Glomerular endothelial cell (primary cell): ENCODE data around the gene COIL. TPM values are rescaled to one million over a fixed set of nuclear protein-coding genes. Genes with fewer than 3 reads are reported as not detected.

ENCODE experiments used
- DNase-seq: peaks from one replicate; pipeline ENCODE4 v3.0.0-alpha.2; 2011; ENCODE audit warnings: low read depth, low spot score; ENCODE audit errors: extremely low read depth
- total RNA-seq: library from RNA; depleted of rRNA; stranded (reverse); fragments of >200 nt; gene quantifications from 2 replicates; pipeline ENCODE4 v1.2.3, GENCODE V29; 2015

Gene COIL
- total RNA-seq, 1 donor from 2014 or later: 15.3 TPM

GRCh38 chr17:56912105-56912999 lies 48.5 kb downstream of the COIL start:
- DNase-seq: no peak

- no peak for DNase-seq
These were observed 50.2 kb downstream of the COIL start for GRCh38 chr17:56910509-56911235.

DNA sequence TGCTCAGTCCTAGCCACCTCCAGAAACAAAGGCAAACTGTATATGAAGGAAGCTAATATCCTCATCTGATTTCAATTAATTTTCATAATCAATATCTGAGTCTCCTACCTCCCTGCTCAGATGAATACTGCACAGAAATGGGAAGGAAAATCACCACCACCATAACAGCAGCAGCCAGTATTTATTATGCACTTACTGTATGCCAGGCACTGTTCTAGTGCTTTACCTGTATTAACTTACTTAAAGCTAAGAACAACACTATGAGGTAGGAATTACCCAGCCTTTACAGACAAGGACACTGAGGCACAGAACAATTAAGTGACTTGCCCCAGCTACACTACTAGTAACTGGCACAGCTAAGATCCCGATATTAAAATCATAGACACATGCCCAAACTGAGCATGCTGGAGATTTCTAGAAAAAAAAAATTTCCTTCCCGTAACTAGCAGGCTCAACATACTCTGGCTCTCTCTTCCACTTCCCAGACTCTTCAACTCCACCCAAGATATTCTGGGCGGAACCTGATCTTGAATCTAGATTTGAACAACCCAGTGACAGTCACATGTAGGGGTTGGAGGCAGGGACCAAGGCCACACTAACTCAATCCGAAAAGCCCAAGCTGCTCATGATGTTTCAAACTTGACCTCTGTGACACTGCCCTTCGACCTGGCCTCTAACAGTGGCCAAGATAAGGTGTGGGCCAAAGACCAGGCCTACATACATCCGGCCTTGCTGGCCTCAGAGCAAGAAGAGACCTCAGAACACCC lies 50.9 kb downstream of the COIL start:
- DNase-seq: no peak

- DNase-seq: no peak
These were observed 52.8 kb downstream of the COIL start for GRCh38 chr17:56908001-56908542.

DNA sequence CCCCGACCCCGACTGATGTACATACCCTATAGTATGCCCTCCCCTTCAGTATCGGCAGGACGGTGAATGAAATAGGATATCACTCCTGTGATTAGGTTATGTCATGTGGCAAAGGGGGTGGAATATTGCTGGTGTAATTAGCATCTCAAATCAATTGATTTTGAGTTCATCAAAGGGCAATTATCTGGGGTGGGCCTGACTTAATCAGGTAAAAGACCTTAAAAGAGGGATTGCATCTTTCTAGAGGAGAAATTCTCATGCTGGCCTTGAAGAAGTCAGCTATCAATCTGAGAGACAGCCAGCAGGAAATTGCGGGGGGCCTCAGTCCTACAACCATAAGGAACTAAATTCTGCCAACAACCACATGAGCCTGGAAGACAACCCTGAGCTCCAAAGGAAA lies 57.3 kb downstream of the COIL start:
- no peak for DNase-seq

DNA sequence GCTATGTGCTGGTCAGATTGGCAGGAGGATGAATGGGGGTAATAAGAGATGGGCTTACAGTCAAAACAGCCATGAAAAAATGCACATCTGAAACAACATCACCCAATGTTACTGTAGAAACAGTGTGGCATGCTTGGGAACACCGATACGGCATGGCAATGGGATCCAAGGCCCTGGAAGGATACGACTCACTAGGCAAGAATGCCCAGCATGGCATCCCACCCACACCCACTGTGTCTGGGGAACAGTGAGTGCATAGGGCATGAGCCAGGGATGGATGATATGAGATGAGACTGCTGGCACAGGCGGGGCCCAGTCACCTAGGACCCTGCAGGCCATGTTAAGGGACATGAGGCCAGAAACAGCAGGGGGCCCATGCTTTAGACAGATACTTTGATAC lies 58.5 kb downstream of the COIL start:
- no peak for DNase-seq

- DNase-seq: no peak
These were observed 61.4 kb downstream of the COIL start for GRCh38 chr17:56899403-56899802.

GRCh38 chr17:56898874-56899273 lies 62.0 kb downstream of the COIL start:
- DNase-seq: no peak

- DNase-seq: no peak
These were observed 63.0 kb downstream of the COIL start for GRCh38 chr17:56897646-56898424.

- no peak for DNase-seq
These were observed 63.9 kb downstream of the COIL start for GRCh38 chr17:56896968-56897359.

DNA sequence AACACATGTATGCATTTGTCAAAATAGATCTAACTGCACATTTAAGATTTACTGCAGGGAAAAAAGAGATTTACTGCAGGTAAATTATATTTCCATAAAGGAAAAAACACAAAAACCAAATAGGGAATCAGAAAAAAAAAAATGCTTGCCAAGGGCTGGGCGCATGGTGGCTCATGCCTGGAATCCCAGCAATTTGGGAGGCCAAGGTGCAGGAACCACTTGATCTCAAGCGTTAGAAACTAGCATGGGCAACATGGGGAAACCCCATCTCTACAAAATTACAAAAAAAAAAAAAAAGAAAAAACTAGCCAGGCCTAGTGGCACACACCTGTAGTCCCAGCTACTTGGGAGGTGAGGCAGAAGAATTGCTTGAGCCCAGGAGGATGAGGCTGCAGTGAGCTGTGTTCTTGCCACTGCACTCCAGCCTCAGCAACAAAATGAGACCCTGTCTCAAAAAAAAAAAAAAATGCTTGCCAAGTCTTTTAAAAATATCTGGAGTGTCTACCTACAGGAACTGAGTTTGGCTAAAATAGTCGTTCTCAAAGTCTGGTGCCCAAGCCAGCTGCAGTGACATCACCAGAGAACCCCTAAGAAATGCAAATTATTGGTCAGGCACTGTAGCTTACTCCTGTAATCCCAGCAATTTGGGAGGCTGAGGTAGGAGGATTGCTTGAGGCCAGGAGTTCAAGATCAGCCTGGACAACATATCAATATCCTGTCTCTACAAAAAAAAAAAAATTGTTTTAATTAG lies 64.5 kb downstream of the COIL start:
- no peak for DNase-seq

DNA sequence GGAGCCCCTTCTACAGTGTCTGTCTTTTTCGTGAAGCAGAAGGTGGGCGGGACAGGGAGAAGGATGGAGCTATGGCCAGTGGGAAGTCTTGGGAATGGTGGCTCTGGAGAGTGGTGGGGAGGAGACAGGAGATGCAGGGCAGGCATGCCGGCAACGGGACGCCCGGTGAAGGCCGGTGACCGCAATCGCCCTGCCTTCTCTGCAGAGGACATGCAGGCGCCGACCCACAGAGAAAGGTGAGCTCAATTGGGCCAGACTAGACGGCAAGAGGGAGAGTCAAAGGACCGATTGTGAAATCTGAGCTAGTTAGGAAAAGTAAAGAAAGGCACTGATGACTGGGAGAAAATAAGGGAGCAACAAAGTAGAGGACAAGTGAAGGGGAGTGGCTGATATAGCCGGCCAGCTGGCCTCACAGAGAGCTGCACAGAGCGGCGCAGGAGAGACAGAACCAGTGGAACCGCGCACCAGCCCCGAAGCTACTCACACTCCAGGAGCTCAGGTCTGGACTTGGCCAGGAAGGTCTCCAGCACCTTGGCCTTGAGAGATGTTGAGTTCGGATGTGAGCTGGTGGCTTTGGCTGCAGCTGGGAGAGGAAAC lies 65.9 kb downstream of the COIL start:
- no peak for DNase-seq

DNA sequence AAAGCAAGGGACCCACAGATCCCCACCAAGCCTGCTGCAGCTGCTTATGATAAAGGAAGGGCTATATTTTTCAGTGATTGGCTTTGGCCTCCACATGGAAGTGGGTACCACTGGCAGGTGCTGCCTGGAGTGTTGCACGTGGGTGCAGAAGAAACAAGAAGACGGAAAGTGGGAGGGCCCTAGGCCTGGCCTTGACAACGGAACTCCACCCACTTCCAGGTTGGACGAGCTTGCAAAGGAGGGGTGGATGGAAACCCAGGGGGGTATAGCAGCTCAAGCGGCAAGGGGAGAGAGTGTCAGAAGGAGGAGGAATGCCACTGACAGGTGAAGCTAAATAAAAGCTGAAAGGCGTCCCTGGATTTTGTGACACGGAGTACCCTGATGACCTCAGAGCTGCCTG lies 67.3 kb downstream of the COIL start:
- DNase-seq: no peak

GRCh38 chr17:56892333-56892732 lies 68.5 kb downstream of the COIL start:
- DNase-seq: no peak

- DNase-seq: no peak
These were observed 69.1 kb downstream of the COIL start for GRCh38 chr17:56891751-56892150.

DNA sequence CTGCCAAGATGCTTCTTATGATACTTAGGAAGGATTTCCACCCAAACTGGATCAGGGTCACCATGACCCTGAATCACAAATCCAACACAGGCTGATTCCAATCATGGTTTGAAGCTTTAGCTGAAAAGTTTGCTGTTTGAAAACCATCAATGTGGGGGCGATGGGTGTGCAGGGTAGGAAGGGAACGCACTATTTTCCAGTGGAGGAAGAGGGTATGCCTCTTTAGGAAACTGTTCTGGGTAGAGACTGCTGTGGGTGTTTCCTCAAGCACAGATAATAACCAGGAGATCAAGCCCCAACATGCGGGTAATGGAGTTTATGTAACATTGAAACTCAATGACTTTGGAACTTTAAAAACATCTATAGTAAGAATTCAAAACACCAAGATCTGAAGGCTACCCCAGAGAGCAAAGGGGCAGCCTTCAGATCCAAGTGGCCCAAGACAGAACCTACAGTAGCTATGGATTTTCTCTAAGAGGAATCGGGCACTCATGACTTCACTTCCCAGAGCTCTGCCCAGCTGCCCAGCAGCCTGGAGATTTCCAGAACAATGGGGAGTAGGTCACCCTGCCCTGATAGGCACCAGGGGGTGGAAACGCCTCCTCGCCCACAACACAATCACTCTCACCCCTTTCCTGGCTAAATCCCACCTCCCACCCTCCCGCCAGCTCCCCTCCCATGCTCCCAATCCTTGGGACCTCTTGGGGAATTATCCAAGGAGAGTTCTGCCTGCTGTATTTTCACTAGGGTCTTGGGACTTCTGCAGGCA lies 69.8 kb downstream of the COIL start:
- DNase-seq: no peak

DNA sequence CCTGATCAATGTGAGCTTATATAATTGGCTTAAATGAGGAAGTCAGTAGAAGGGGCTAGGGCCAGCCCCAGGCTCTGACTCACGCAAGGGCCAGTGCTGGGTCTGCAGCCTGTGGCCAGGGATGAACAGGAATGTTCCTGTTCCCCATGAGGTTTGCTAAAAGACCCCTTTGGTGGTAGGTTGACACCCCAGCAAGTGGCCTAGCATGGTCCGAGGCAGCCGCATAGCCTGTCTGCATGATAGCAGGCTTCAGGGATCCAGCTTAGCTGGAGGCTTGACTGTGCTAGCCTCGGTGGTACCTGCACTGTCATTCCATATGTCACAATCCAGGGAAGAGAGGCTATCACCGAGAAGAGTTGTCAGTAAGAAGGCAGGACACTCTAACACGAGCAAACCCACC lies 70.5 kb downstream of the COIL start:
- DNase-seq: no peak
